OCI-LY7 (cell line): ENCODE results near the gene FRMPD4. TPM values are rescaled to one million over a fixed set of nuclear protein-coding genes. Genes with fewer than 3 reads are reported as not detected.

Experiments
- BruUV-seq: library from RNA; stranded (reverse); fragments of 400-500 nt; replicated peaks from 2 replicates; lab custom pipeline; 2021; lab: Mats Ljungman, UMichigan
- CTCF ChIA-PET: fragments of 300-600 bp; sonication (Branson Sonifier 250); formaldehyde crosslinking; loops from one replicate; lab custom pipeline; 2022; ENCODE audit warnings: antibody characterized with exemption; ENCODE audit not compliant: unreplicated experiment; lab: Charles Lee
- POLR2A ChIA-PET: fragments of 300-600 bp; sonication (Branson Sonifier 250); formaldehyde crosslinking; loops from one replicate; lab custom pipeline; 2022; ENCODE audit warnings: antibody characterized with exemption; lab: Charles Lee
- DNase-seq: peaks from one replicate; pipeline ENCODE4 v3.0.0-alpha.2; 2015; ENCODE audit warnings: low spot score
- H2AFZ ChIP-seq: fragments of 200-600 bp; sonication (generic), shearing (Covaris generic); 2 replicates; pipeline ENCODE4 v1.6.1; 2014; ENCODE audit warnings: mild to moderate bottlenecking, antibody characterized with exemption, low read length, moderate library complexity
- H3K27ac ChIP-seq: fragments of 200-600 bp; sonication (generic); 2 replicates; pipeline ENCODE4 v1.5.1; 2014; ENCODE audit warnings: mixed run types, low read depth, mild to moderate bottlenecking, moderate library complexity, low read length, inconsistent platforms; ENCODE audit not compliant: poor library complexity, severe bottlenecking
- H3K36me3 ChIP-seq: fragments of 200-600 bp; sonication (generic); 2 replicates; pipeline ENCODE4 v1.6.1; 2014; ENCODE audit warnings: mild to moderate bottlenecking, antibody characterized with exemption, low read length, moderate library complexity, mixed read lengths; ENCODE audit not compliant: insufficient read depth
- H3K4me1 ChIP-seq: fragments of 200-600 bp; sonication (generic); 2 replicates; pipeline ENCODE4 v1.5.1; 2014; ENCODE audit warnings: mild to moderate bottlenecking, low read length; ENCODE audit not compliant: insufficient read depth, poor library complexity, severe bottlenecking
- H3K4me2 ChIP-seq: fragments of 200-600 bp; sonication (generic); 2 replicates; pipeline ENCODE4 v1.6.1; 2014; ENCODE audit warnings: mild to moderate bottlenecking, low read length
- H3K4me3 ChIP-seq: fragments of 200-600 bp; sonication (generic); 2 replicates; pipeline ENCODE4 v1.5.1; 2014; ENCODE audit warnings: mild to moderate bottlenecking, low read depth, low read length; ENCODE audit not compliant: poor library complexity, severe bottlenecking
- H3K79me2 ChIP-seq: fragments of 200-600 bp; sonication (generic); 2 replicates; pipeline ENCODE4 v1.6.1; 2016; ENCODE audit warnings: low read depth, mild to moderate bottlenecking, low read length, moderate library complexity, mixed read lengths; ENCODE audit not compliant: insufficient read depth
- H3K9me2 ChIP-seq: fragments of 200-600 bp; sonication (generic); 2 replicates; pipeline ENCODE4 v1.6.1; 2016; ENCODE audit warnings: mild to moderate bottlenecking, low read length, mixed read lengths; ENCODE audit not compliant: insufficient read depth
- H3K9me3 ChIP-seq: fragments of 200-600 bp; sonication (generic); 2 replicates; pipeline ENCODE4 v1.6.1; 2014; ENCODE audit warnings: mild to moderate bottlenecking, mixed run types, low read length, mixed read lengths
- H4K20me1 ChIP-seq: fragments of 200-600 bp; sonication (generic); 2 replicates; pipeline ENCODE4 v1.6.1; 2014; ENCODE audit warnings: mild to moderate bottlenecking, antibody characterized with exemption, low read length, moderate library complexity, mixed read lengths; ENCODE audit not compliant: insufficient read depth
- EZH2phosphoT487 ChIP-seq: fragments of 200-600 bp; sonication (generic); IDR thresholded peaks from 2 replicates; pipeline ENCODE4 v1.6.1; 2018; ENCODE audit warnings: low read depth, borderline replicate concordance, mild to moderate bottlenecking, mixed run types, antibody characterized with exemption, low read length, moderate library complexity, mixed read lengths
- intact Hi-C: fragments of 100-400 bp; cut with micrococcal nuclease; formaldehyde crosslinking; loops from one replicate; pipeline ENCODE4 v1.10.0; 2022; ENCODE audit not compliant: unreplicated experiment
- total RNA-seq, 2 experiments: library from RNA; depleted of rRNA in 1 of 2; stranded (reverse); fragments of >200 nt in 1 of 2; shearing (Covaris generic) in 1 of 2; gene quantifications; 2 replicates each; pipeline ENCODE4 v1.2.3, GENCODE V29; 2014 to 2022
- TF ChIP-seq, protein P1 (sequence below): fragments of 200-600 bp; sonication (generic); conservative IDR thresholded peaks from 2 replicates; pipeline ENCODE4 v1.5.1; 2014; ENCODE audit warnings: mild to moderate bottlenecking, antibody characterized with exemption, low read length, moderate library complexity, mixed read lengths

FRMPD4 gene
- total RNA-seq, 2 experiments from 2014 or later = not detected

DNA sequence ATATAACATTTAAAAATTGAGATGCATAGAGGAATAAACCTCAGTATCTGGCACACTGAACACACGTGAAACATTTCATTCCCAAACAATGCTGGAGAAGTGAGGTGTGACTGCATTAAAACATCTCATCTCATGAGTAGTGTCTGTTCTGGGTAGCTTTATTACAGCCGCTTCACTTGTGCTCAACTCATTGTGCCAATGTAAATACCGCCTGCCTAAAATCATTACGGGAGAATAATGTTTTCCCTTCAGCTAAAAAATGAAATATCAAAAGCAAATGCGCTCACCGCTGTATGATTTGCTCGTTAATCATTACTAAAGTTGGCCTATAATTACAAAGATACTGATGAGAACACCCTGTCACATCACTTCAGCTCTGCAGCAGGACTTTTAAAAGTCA, 542.8 kb downstream of the FRMPD4 start:
- POLR2A ChIA-PET = interaction anchor here (0.8 kb wide), 1 partner anchor 110 kb away, joined by 3 read pairs; no protein-coding TSS in a partner anchor
- H3K4me3 ChIP-seq = no peak overlapping the region
- no peaks in the 10 kb centered on the region for H4K20me1 ChIP-seq
- no peak overlapping the region for H2AFZ ChIP-seq
- DNase-seq = no peak
- H3K9me2 ChIP-seq = no peaks in the 10 kb centered on the region
- no peak overlapping the region for H3K4me2 ChIP-seq
- no peaks in the 10 kb centered on the region for H3K4me1 ChIP-seq
- no peak overlapping the region for H3K27ac ChIP-seq
- H3K79me2 ChIP-seq = no peaks in the 10 kb centered on the region
- CTCF ChIA-PET = no interaction called here
- intact Hi-C loops = no loop called here
- H3K36me3 ChIP-seq = no peaks in the 10 kb centered on the region
- TF ChIP-seq, protein P1, sequence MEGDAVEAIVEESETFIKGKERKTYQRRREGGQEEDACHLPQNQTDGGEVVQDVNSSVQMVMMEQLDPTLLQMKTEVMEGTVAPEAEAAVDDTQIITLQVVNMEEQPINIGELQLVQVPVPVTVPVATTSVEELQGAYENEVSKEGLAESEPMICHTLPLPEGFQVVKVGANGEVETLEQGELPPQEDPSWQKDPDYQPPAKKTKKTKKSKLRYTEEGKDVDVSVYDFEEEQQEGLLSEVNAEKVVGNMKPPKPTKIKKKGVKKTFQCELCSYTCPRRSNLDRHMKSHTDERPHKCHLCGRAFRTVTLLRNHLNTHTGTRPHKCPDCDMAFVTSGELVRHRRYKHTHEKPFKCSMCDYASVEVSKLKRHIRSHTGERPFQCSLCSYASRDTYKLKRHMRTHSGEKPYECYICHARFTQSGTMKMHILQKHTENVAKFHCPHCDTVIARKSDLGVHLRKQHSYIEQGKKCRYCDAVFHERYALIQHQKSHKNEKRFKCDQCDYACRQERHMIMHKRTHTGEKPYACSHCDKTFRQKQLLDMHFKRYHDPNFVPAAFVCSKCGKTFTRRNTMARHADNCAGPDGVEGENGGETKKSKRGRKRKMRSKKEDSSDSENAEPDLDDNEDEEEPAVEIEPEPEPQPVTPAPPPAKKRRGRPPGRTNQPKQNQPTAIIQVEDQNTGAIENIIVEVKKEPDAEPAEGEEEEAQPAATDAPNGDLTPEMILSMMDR = no peak
- no peak for TF ChIP-seq EZH2phosphoT487
- no peaks in the 10 kb centered on the region for H3K9me3 ChIP-seq
- BruUV-seq = no TSS peak

DNA sequence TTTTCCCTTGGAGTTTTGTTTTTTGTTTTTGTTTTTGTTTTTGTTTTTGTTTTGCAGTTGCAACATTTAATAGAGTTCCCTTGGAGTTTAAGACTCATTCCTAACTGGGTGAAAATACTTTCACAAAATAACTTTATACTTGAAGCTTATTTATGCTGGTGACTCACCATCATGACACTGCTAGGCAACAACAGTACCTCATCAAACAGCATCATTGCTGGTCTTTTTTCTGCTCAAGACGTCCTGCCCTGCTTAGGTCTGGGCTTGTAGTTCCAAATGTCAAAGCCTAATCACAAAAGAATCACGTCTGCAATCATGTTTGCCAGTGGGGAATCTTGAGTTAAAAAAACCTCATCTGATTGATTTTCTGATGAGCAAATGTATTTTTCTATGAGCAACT, 547.3 kb downstream of the FRMPD4 start:
- H3K4me3 ChIP-seq = no peak overlapping the region
- no peaks in the 10 kb centered on the region for H3K4me1 ChIP-seq
- no peaks in the 10 kb centered on the region for H3K9me2 ChIP-seq
- DNase-seq = no peak
- H3K9me3 ChIP-seq = no peaks in the 10 kb centered on the region
- no peak overlapping the region for H3K27ac ChIP-seq
- H2AFZ ChIP-seq = no peak overlapping the region
- CTCF ChIA-PET = interaction anchor here (0.6 kb wide), 1 partner anchor 10 kb away, joined by 3 read pairs; no protein-coding TSS in a partner anchor
- BruUV-seq = no TSS peak
- H3K36me3 ChIP-seq = no peaks in the 10 kb centered on the region
- no peaks in the 10 kb centered on the region for H4K20me1 ChIP-seq
- no peak for TF ChIP-seq EZH2phosphoT487
- TF ChIP-seq, protein P1 = no peak
- no peak overlapping the region for H3K4me2 ChIP-seq
- intact Hi-C loops = no loop called here
- no peaks in the 10 kb centered on the region for H3K79me2 ChIP-seq
- POLR2A ChIA-PET = no interaction called here

DNA sequence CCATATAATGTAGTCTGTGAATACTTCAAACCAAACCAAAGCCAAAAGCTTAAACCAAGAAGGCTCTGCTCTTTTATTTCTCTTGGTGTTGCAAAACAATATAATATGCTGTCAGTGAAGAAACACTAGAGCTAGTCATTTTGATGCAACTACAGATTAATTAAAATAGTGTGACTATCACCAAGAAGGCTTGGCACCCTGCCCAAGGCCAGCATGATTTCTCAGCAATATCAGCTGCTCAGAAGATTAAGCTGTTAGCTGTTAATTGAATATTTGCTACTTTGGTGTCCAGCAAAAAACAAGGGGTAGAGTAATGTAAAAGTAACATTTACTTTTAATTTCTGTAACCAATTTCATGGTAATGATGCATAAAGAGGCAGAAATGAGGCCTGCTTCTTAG, 548.1 kb downstream of the FRMPD4 start:
- POLR2A ChIA-PET = interaction anchor here (0.6 kb wide), 1 partner anchor 1588 kb away, joined by 3 read pairs; no protein-coding TSS in a partner anchor
- no peak for DNase-seq
- TF ChIP-seq EZH2phosphoT487 = no peak
- TF ChIP-seq, protein P1 = no peak
- H3K4me3 ChIP-seq = no peak overlapping the region
- H3K9me3 ChIP-seq = no peaks in the 10 kb centered on the region
- H3K4me2 ChIP-seq = no peak overlapping the region
- no peaks in the 10 kb centered on the region for H3K79me2 ChIP-seq
- CTCF ChIA-PET = no interaction called here
- H3K9me2 ChIP-seq = no peaks in the 10 kb centered on the region
- no peaks in the 10 kb centered on the region for H3K36me3 ChIP-seq
- no peak overlapping the region for H2AFZ ChIP-seq
- H4K20me1 ChIP-seq = no peaks in the 10 kb centered on the region
- no peaks in the 10 kb centered on the region for H3K4me1 ChIP-seq
- BruUV-seq = no TSS peak
- intact Hi-C loops = no loop called here
- no peak overlapping the region for H3K27ac ChIP-seq
